CD4-positive, alpha-beta T cell (primary cell): Measurements from ENCODE around the gene IQCF2. TPM values are rescaled to one million over a fixed set of nuclear protein-coding genes. Genes with fewer than 3 reads are reported as not detected.

ENCODE experiments used
- ATAC-seq: fragments of 200-7000 bp; cut with Tn5 transposase; one replicate; pipeline ENCODE4 v1.10.0; 2022; ENCODE audit warnings: mild to moderate bottlenecking; ENCODE audit not compliant: poor library complexity
- CTCF ChIA-PET: fragments of 350-600 bp; sonication (Branson Sonifier 250); formaldehyde crosslinking; loops from one replicate; lab custom pipeline; 2021; ENCODE audit warnings: antibody characterized with exemption, inconsistent platforms; lab: Charles Lee
- POLR2A ChIA-PET: fragments of 350-600 bp; sonication (Branson Sonifier 250); formaldehyde crosslinking; loops from one replicate; lab custom pipeline; 2021; ENCODE audit warnings: antibody characterized with exemption, inconsistent platforms; lab: Charles Lee
- DNase-seq, 14 experiments: peaks; one replicate each; pipeline ENCODE4 v3.0.0-alpha.2; 2013 to 2020; ENCODE audit warnings: mixed read lengths in 2 of 14
- H3K27ac ChIP-seq, 2 donors: one replicate each; pipeline versions ENCODE4 v1.5.1 to v1.7.0; 2013; ENCODE audit warnings: low read length in 2 of 2, low read depth in 1 of 2, mild to moderate bottlenecking in 1 of 2
- H3K27me3 ChIP-seq, 2 experiments: 1 replicate in 1 of 2; 2 replicates in 1 of 2; pipeline versions ENCODE4 v1.6.1 to v1.7.0; 2013; ENCODE audit warnings: low read length in 2 of 2, control low read depth in 1 of 2, mild to moderate bottlenecking in 1 of 2, moderate library complexity in 1 of 2; ENCODE audit not compliant: insufficient read depth in 2 of 2, control insufficient read depth in 1 of 2
- H3K36me3 ChIP-seq: one replicate; pipeline ENCODE4 v1.6.1; 2013; ENCODE audit warnings: low read length, control low read depth; ENCODE audit not compliant: insufficient read depth
- H3K4me1 ChIP-seq: one replicate; pipeline ENCODE4 v1.6.1; 2013; ENCODE audit warnings: low read length, control low read depth; ENCODE audit not compliant: insufficient read depth
- H3K4me3 ChIP-seq: one replicate; pipeline ENCODE4 v1.5.1; 2013; ENCODE audit warnings: mild to moderate bottlenecking, low read length, moderate library complexity
- H3K9me3 ChIP-seq, 2 experiments: 1 replicate in 1 of 2; 2 replicates in 1 of 2; pipeline versions ENCODE4 v1.6.1 to v1.7.0; 2013; ENCODE audit warnings: low read length in 2 of 2, mild to moderate bottlenecking in 2 of 2, control low read depth in 1 of 2, moderate library complexity in 1 of 2; ENCODE audit not compliant: control insufficient read depth in 1 of 2, insufficient read depth in 1 of 2
- H3K27ac Mint-ChIP-seq: one replicate; pipeline ENCODE4 v1.8.0; 2020; ENCODE audit warnings: mixed read lengths
- H3K27me3 Mint-ChIP-seq: one replicate; pipeline ENCODE4 v1.8.0; 2021; ENCODE audit warnings: mixed read lengths
- H3K36me3 Mint-ChIP-seq: one replicate; pipeline ENCODE4 v1.8.0; 2021; ENCODE audit warnings: low read depth, mixed read lengths
- H3K4me1 Mint-ChIP-seq: one replicate; pipeline ENCODE4 v1.8.0; 2021; ENCODE audit warnings: low read depth, mixed read lengths
- H3K4me3 Mint-ChIP-seq: one replicate; pipeline ENCODE4 v1.8.0; 2020; ENCODE audit warnings: mild to moderate bottlenecking, mixed read lengths
- H3K9me3 Mint-ChIP-seq: one replicate; pipeline ENCODE4 v1.8.0; 2020; ENCODE audit warnings: mixed read lengths
- intact Hi-C, 2 experiments: fragments of 100-400 bp; cut with DNase I in 1 of 2; cut with micrococcal nuclease in 1 of 2; formaldehyde crosslinking; loops; one replicate each; pipeline versions ENCODE4 v1.15.1 to v1.9.0; 2023 to 2025; cut with DNase I, micrococcal nuclease
- total RNA-seq, 174 experiments: library from RNA in 2 of 174; stranded (reverse) in 2 of 174; gene quantifications; one replicate each; pipeline ENCODE4 v1.2.3 and lab custom pipeline; 2021 to 2026
- TF ChIP-seq, protein P1 (sequence below): fragments of 200-600 bp; IDR thresholded peaks from one replicate; pipeline ENCODE4 v1.8.0; 2022; ENCODE audit warnings: antibody characterized with exemption, mild to moderate bottlenecking

Gene IQCF2
- total RNA-seq, 2 experiments from 2014 or later: not detected

DNA sequence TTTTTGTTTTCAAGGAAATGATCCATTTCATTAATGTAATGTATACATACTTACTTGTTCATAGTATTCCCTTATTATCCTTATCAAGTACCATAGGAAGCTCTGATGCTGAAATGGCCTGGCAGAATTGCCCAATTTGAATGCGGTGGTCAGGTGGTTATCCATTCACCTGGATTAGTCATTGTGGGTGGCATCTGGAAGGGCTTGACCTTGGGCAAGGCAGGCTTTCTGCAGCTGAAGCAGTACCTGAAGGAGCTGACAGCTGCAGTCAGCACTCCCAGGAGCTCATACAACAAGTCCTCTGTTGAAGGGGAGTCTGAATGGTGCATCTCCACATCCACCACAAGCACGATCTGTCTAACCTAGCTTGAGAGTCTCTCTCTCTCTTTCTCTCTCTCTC, 26.2 kb downstream of the IQCF2 start:
- ChIA-PET CTCF (no interaction called here), POLR2A (no interaction called here)
- H3K9me3 ChIP-seq: no peaks in the 10 kb centered on the region
- peaks cover 5% of the 10 kb centered on the region for H3K27me3 Mint-ChIP-seq
- DNase-seq (no peak), ATAC-seq (no peak)
- TF ChIP-seq, protein P1, sequence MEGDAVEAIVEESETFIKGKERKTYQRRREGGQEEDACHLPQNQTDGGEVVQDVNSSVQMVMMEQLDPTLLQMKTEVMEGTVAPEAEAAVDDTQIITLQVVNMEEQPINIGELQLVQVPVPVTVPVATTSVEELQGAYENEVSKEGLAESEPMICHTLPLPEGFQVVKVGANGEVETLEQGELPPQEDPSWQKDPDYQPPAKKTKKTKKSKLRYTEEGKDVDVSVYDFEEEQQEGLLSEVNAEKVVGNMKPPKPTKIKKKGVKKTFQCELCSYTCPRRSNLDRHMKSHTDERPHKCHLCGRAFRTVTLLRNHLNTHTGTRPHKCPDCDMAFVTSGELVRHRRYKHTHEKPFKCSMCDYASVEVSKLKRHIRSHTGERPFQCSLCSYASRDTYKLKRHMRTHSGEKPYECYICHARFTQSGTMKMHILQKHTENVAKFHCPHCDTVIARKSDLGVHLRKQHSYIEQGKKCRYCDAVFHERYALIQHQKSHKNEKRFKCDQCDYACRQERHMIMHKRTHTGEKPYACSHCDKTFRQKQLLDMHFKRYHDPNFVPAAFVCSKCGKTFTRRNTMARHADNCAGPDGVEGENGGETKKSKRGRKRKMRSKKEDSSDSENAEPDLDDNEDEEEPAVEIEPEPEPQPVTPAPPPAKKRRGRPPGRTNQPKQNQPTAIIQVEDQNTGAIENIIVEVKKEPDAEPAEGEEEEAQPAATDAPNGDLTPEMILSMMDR: no peak
- no peaks in the 10 kb centered on the region for H3K9me3 Mint-ChIP-seq
- H3K36me3 ChIP-seq: no peaks in the 10 kb centered on the region
- H3K4me1 ChIP-seq: peaks cover 8% of the 10 kb centered on the region
- H3K4me3 Mint-ChIP-seq: no peak overlapping the region
- H3K27ac Mint-ChIP-seq: no peak overlapping the region
- H3K4me1 Mint-ChIP-seq: no peaks in the 10 kb centered on the region
- peaks cover 0 to 3% of the 10 kb centered on the region in 2 experiments for H3K27me3 ChIP-seq
- H3K36me3 Mint-ChIP-seq: no peaks in the 10 kb centered on the region
- H3K4me3 ChIP-seq: no peak overlapping the region
- intact Hi-C loops: no loop called here
- H3K27ac ChIP-seq: no peak overlapping the region

DNA sequence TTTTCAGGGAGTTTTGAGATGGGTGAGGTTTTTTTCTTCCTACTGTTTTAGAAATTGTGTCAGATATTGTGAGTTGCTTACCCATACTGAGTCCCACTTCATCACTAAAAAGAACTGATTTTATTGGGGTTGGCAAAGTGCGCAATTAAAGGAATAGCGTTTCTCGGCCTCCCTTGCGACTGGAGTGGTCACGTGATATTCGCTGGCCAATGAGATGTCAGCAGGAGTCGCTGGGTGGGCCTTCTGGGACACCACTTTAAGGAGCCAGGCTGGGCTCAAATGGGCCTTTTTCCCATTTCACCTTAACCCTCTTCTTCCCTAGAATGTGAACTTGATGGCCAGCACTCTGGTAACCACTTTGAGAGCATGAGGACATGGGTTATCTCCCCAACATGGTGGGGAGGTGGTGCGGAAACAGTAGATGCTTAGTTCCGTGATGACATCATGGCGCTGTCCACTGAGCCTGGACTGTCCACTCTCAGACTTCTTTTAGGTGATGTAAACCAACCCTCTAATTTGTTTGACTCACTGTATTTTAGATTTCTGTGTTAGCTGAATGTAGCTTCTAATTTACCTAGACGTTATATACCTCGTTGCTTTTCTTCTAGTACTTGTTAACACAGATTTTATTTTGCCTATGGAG, 27.2 kb downstream of the IQCF2 start:
- peaks cover 0 to 3% of the 10 kb centered on the region in 2 experiments for H3K27me3 ChIP-seq
- no peak overlapping the region for H3K27ac ChIP-seq
- POLR2A ChIA-PET: no interaction called here
- no peaks in the 10 kb centered on the region for H3K36me3 ChIP-seq
- TF ChIP-seq, protein P1: no peak
- H3K9me3 ChIP-seq: no peaks in the 10 kb centered on the region
- no peaks in the 10 kb centered on the region for H3K36me3 Mint-ChIP-seq
- no peaks in the 10 kb centered on the region for H3K9me3 Mint-ChIP-seq
- intact Hi-C loops: no loop called here
- ATAC-seq (no peak), DNase-seq (no peak)
- peaks cover 5% of the 10 kb centered on the region for H3K27me3 Mint-ChIP-seq
- no peak overlapping the region for H3K4me3 ChIP-seq
- CTCF ChIA-PET: no interaction called here
- H3K4me1 Mint-ChIP-seq: no peaks in the 10 kb centered on the region
- H3K4me3 Mint-ChIP-seq: no peak overlapping the region
- H3K27ac Mint-ChIP-seq: no peak overlapping the region
- H3K4me1 ChIP-seq: peaks cover 8% of the 10 kb centered on the region

DNA sequence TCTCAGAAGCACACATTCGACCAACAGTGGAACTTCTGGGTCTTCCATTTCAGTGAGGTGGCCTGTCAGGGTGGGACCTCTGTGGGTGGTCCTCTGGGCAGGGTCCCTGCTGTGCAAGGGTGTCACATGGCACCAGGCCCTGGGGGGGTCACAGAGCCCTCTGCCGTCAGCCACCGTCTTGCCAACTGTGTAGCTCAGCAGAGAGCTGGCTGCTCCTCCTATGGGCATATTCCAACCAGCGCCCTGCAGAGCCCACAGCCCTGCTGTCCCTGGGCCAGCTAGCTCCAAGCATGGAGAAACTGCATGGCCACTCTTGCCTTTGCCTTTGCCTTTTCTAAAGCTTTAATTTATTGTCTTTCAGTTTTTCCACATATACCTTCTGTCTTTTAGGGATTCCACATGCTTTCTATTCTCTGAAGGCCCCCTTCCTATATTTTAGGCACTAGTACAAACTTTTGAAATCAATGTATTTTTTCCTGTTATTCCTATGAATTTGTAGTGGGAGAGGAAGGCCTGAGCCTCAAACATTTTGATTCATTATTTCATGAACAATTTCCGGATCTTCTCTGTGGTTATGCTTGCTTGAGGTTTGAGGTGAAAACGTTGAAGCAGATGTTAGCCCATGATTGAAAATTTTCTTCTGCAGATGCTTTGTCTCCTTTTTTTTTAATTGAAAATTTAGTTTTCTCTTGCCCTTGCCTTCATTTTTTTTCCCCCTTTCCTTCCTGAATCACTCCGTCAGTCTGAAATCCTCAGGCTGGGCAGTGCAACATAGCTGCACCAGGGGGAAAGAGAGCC, 30.0 kb downstream of the IQCF2 start:
- POLR2A ChIA-PET: no interaction called here
- no peak overlapping the region for H3K4me3 Mint-ChIP-seq
- TF ChIP-seq, protein P1: no peak
- H3K9me3 Mint-ChIP-seq: no peaks in the 10 kb centered on the region
- no peaks in the 10 kb centered on the region for H3K36me3 ChIP-seq
- DNase-seq: no peak
- H3K4me3 ChIP-seq: no peak overlapping the region
- H3K4me1 Mint-ChIP-seq: no peaks in the 10 kb centered on the region
- intact Hi-C loops: no loop called here
- no peak overlapping the region for H3K27ac ChIP-seq
- CTCF ChIA-PET: no interaction called here
- H3K4me1 ChIP-seq: peaks cover 8% of the 10 kb centered on the region
- H3K9me3 ChIP-seq: no peaks in the 10 kb centered on the region
- peaks cover 9% of the 10 kb centered on the region for H3K27me3 Mint-ChIP-seq
- H3K27me3 ChIP-seq: peaks cover 3 to 4% of the 10 kb centered on the region in 2 experiments
- H3K36me3 Mint-ChIP-seq: no peaks in the 10 kb centered on the region
- no peak overlapping the region for H3K27ac Mint-ChIP-seq
- no peak for ATAC-seq
